CD4-positive, alpha-beta T cell (primary cell): ENCODE measurements around the gene TRDMT1. TPM values are rescaled to one million over a fixed set of nuclear protein-coding genes. Genes with fewer than 3 reads are reported as not detected.
A peak's percentile ranks its signal among the peaks of the same experiment; 100 is the strongest.

Source experiments
- ATAC-seq: fragments of 200-7000 bp; cut with Tn5 transposase; one replicate; pipeline ENCODE4 v1.10.0; 2022; ENCODE audit warnings: mild to moderate bottlenecking; ENCODE audit not compliant: poor library complexity
- CTCF ChIA-PET: fragments of 350-600 bp; sonication (Branson Sonifier 250); formaldehyde crosslinking; loops from one replicate; lab custom pipeline; 2021; ENCODE audit warnings: antibody characterized with exemption, inconsistent platforms; lab: Charles Lee
- POLR2A ChIA-PET: fragments of 350-600 bp; sonication (Branson Sonifier 250); formaldehyde crosslinking; loops from one replicate; lab custom pipeline; 2021; ENCODE audit warnings: antibody characterized with exemption, inconsistent platforms; lab: Charles Lee
- DNase-seq, 14 experiments: peaks; one replicate each; pipeline ENCODE4 v3.0.0-alpha.2; 2013 to 2020; ENCODE audit warnings: mixed read lengths in 2 of 14
- H3K27ac ChIP-seq, 2 donors: one replicate each; pipeline versions ENCODE4 v1.5.1 to v1.7.0; 2013; ENCODE audit warnings: low read length in 2 of 2, low read depth in 1 of 2, mild to moderate bottlenecking in 1 of 2
- H3K27me3 ChIP-seq, 2 experiments: 1 replicate in 1 of 2; 2 replicates in 1 of 2; pipeline versions ENCODE4 v1.6.1 to v1.7.0; 2013; ENCODE audit warnings: low read length in 2 of 2, control low read depth in 1 of 2, mild to moderate bottlenecking in 1 of 2, moderate library complexity in 1 of 2; ENCODE audit not compliant: insufficient read depth in 2 of 2, control insufficient read depth in 1 of 2
- H3K36me3 ChIP-seq: one replicate; pipeline ENCODE4 v1.6.1; 2013; ENCODE audit warnings: low read length, control low read depth; ENCODE audit not compliant: insufficient read depth
- H3K4me1 ChIP-seq: one replicate; pipeline ENCODE4 v1.6.1; 2013; ENCODE audit warnings: low read length, control low read depth; ENCODE audit not compliant: insufficient read depth
- H3K4me3 ChIP-seq: one replicate; pipeline ENCODE4 v1.5.1; 2013; ENCODE audit warnings: mild to moderate bottlenecking, low read length, moderate library complexity
- H3K9me3 ChIP-seq, 2 experiments: 1 replicate in 1 of 2; 2 replicates in 1 of 2; pipeline versions ENCODE4 v1.6.1 to v1.7.0; 2013; ENCODE audit warnings: low read length in 2 of 2, mild to moderate bottlenecking in 2 of 2, control low read depth in 1 of 2, moderate library complexity in 1 of 2; ENCODE audit not compliant: control insufficient read depth in 1 of 2, insufficient read depth in 1 of 2
- H3K27ac Mint-ChIP-seq: one replicate; pipeline ENCODE4 v1.8.0; 2020; ENCODE audit warnings: mixed read lengths
- H3K27me3 Mint-ChIP-seq: one replicate; pipeline ENCODE4 v1.8.0; 2021; ENCODE audit warnings: mixed read lengths
- H3K36me3 Mint-ChIP-seq: one replicate; pipeline ENCODE4 v1.8.0; 2021; ENCODE audit warnings: low read depth, mixed read lengths
- H3K4me1 Mint-ChIP-seq: one replicate; pipeline ENCODE4 v1.8.0; 2021; ENCODE audit warnings: low read depth, mixed read lengths
- H3K4me3 Mint-ChIP-seq: one replicate; pipeline ENCODE4 v1.8.0; 2020; ENCODE audit warnings: mild to moderate bottlenecking, mixed read lengths
- H3K9me3 Mint-ChIP-seq: one replicate; pipeline ENCODE4 v1.8.0; 2020; ENCODE audit warnings: mixed read lengths
- intact Hi-C, 2 experiments: fragments of 100-400 bp; cut with DNase I in 1 of 2; cut with micrococcal nuclease in 1 of 2; formaldehyde crosslinking; loops; one replicate each; pipeline versions ENCODE4 v1.15.1 to v1.9.0; 2023 to 2025; cut with DNase I, micrococcal nuclease
- total RNA-seq, 174 experiments: library from RNA in 2 of 174; stranded (reverse) in 2 of 174; gene quantifications; one replicate each; pipeline ENCODE4 v1.2.3 and lab custom pipeline; 2021 to 2026
- TF ChIP-seq, protein P1 (sequence below): fragments of 200-600 bp; IDR thresholded peaks from one replicate; pipeline ENCODE4 v1.8.0; 2022; ENCODE audit warnings: antibody characterized with exemption, mild to moderate bottlenecking

Gene TRDMT1
- total RNA-seq, 2 experiments from 2014 or later = 20.3 to 21.3 TPM

DNA sequence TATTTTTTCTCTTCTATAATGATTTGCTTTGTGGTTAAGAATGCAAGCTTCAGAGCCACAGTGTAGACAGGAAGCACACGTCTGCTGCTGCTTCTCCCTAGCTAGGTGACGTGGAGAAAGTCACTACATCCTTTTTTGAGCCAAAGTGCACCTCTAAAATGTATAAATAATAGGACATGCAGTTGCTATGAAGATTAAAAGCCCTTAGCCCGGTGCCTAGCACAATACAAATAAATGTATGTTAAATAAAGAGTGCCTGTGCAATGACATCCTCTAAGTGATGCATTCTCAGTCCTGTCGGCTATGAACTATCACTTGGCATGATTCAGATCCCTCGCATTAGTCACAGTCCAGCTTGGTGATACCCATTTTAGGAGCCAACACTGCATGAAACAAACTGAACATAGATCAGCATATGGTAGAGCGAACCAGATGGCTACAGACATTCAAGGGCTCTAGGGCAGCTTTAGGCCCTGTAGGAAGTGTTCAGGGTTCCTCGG, 4.8 kb upstream of the TRDMT1 start:
- Histone ChIP-seq H3K9me3 (no peaks in the 10 kb centered on the region), H3K27ac (peak overlapping the region; percentile 72 to 84), H3K4me3 (no peak overlapping the region), H3K27me3 (no peaks in the 10 kb centered on the region), H3K36me3 (no peaks in the 10 kb centered on the region), H3K4me1 (peaks cover 23% of the 10 kb centered on the region)
- Mint-ChIP-seq H3K4me3 (peak overlapping the region; percentile 47), H3K9me3 (no peaks in the 10 kb centered on the region), H3K4me1 (peaks cover 41% of the 10 kb centered on the region), H3K27ac (peak overlapping the region; percentile 96), H3K36me3 (no peaks in the 10 kb centered on the region), H3K27me3 (no peaks in the 10 kb centered on the region)
- TF ChIP-seq, protein P1, sequence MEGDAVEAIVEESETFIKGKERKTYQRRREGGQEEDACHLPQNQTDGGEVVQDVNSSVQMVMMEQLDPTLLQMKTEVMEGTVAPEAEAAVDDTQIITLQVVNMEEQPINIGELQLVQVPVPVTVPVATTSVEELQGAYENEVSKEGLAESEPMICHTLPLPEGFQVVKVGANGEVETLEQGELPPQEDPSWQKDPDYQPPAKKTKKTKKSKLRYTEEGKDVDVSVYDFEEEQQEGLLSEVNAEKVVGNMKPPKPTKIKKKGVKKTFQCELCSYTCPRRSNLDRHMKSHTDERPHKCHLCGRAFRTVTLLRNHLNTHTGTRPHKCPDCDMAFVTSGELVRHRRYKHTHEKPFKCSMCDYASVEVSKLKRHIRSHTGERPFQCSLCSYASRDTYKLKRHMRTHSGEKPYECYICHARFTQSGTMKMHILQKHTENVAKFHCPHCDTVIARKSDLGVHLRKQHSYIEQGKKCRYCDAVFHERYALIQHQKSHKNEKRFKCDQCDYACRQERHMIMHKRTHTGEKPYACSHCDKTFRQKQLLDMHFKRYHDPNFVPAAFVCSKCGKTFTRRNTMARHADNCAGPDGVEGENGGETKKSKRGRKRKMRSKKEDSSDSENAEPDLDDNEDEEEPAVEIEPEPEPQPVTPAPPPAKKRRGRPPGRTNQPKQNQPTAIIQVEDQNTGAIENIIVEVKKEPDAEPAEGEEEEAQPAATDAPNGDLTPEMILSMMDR = no peak
- ChIA-PET CTCF (interaction anchor here (0.9 to 1.9 kb wide), 7 partner anchors 9 to 200 kb away, joined by 3 to 19 read pairs (median 4); no protein-coding TSS in a partner anchor), POLR2A (interaction anchor here (0.6 to 10.5 kb wide), 7 partner anchors 12 to 1358 kb away, joined by 3 to 375 read pairs (median 3); partner anchors contain the start of genes RSU1 and VIM)
- peak in 12 of 14 experiments; percentile 15 to 90 (median 34) for DNase-seq
- intact Hi-C loops = loop anchor here (1.0 to 10.0 kb wide), 4 partner anchors 21 to 204 kb away; no protein-coding TSS in a partner anchor
- ATAC-seq = peak; percentile 75

DNA sequence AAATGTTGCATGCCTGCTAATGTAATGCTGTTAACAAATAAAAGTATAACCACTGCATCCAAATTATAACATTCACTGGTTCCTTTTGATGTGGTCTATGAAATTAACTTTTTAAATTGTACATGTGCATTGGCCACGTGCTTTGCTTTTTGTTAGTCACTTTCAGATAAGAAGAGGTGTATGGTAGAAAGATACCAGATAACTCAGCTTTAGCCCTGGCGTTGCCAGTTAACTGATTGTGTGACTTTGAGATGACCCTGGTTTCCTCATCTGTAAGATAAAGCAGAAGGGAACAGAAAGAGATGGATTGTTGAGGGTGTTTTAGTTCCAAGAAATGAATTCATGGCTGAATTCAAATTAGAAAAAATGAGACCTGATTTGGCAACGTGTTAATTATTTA, 1.9 kb upstream of the TRDMT1 start:
- TF ChIP-seq, protein P1 = no peak
- peak overlapping the region; percentile 96 for H3K27ac Mint-ChIP-seq
- no peak for ATAC-seq
- no peaks in the 10 kb centered on the region for H3K9me3 Mint-ChIP-seq
- ChIA-PET POLR2A (interaction anchor here (10.5 kb wide), 1 partner anchor 27 kb away, joined by 375 read pairs; the partner anchor contains the start of gene VIM), CTCF (no interaction called here)
- no peaks in the 10 kb centered on the region for H3K27me3 Mint-ChIP-seq
- peaks cover 56% of the 10 kb centered on the region for H3K4me1 Mint-ChIP-seq
- DNase-seq = no peak
- Histone ChIP-seq H3K4me3 (no peak overlapping the region), H3K27ac (no peak overlapping the region), H3K36me3 (no peaks in the 10 kb centered on the region), H3K4me1 (peaks cover 30% of the 10 kb centered on the region), H3K9me3 (no peaks in the 10 kb centered on the region), H3K27me3 (no peaks in the 10 kb centered on the region)
- H3K4me3 Mint-ChIP-seq = no peak overlapping the region
- intact Hi-C loops = loop anchor here in 1 of 2 experiments (10.0 kb wide), 1 partner anchor 179 kb away; no protein-coding TSS in a partner anchor
- no peaks in the 10 kb centered on the region for H3K36me3 Mint-ChIP-seq

DNA sequence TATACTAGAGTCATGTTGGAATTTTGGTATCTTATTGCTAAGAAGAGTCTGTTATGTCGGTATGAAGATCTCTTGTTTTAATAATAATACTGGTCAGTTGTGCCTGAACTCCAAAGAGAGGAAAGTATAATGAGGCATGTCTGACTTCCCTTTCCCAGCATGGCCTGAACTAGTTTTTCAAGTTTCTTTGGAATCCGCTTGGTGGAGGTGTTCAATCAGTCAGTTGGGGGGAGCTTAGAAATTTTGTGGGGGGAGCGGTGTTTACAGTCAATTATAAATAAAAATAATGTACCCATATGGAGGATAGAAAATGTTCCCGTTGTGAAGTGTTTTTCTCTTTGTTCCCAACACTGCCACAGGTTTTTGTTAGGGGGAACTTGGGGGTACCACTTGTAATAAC, 1.5 kb upstream of the TRDMT1 start:
- Mint-ChIP-seq H3K4me1 (peaks cover 54% of the 10 kb centered on the region), H3K27me3 (no peaks in the 10 kb centered on the region), H3K27ac (peak overlapping the region; percentile 96), H3K9me3 (no peaks in the 10 kb centered on the region), H3K4me3 (peak overlapping the region; percentile 69), H3K36me3 (no peaks in the 10 kb centered on the region)
- H3K9me3 ChIP-seq = no peaks in the 10 kb centered on the region
- H3K27ac ChIP-seq = no peak overlapping the region
- H3K4me3 ChIP-seq = no peak overlapping the region
- no peaks in the 10 kb centered on the region for H3K36me3 ChIP-seq
- TF ChIP-seq, protein P1 = no peak
- ChIA-PET POLR2A (interaction anchor here (10.5 kb wide), 1 partner anchor 28 kb away, joined by 375 read pairs; the partner anchor contains the start of gene VIM), CTCF (no interaction called here)
- no peak for ATAC-seq
- H3K27me3 ChIP-seq = no peaks in the 10 kb centered on the region
- intact Hi-C loops = loop anchor here in 1 of 2 experiments (10.0 kb wide), 1 partner anchor 178 kb away; no protein-coding TSS in a partner anchor
- peaks cover 30% of the 10 kb centered on the region for H3K4me1 ChIP-seq
- no peak for DNase-seq
